ENCODE results near the gene AGPAT3.

Gene AGPAT3

GRCh38 chr21:43882952-43883545 lies 18.0 kb downstream of the AGPAT3 start:
- Histone ChIP-seq H3K4me1 (ENCODE audit: control insufficient read depth, insufficient read depth, low read length) (no peaks in the 10 kb centered on the region), H3K27ac (ENCODE audit: low read length) (no peak overlapping the region), H3K4me3 (ENCODE audit: low read length) (no peak overlapping the region), H3K9me3 (ENCODE audit: control insufficient read depth, insufficient read depth, low read length) (no peaks in the 10 kb centered on the region), H3K27me3 (ENCODE audit: control insufficient read depth, insufficient read depth, low read length) (no peaks in the 10 kb centered on the region), H3K36me3 (ENCODE audit: control insufficient read depth, insufficient read depth, low read length) (no peaks in the 10 kb centered on the region)
- WGBS (ENCODE audit: insufficient coverage, insufficient read length) = no CpG with 5 or more reads among the region's 11 CpGs
- no peak for DNase-seq (ENCODE audit: low read depth, low spot score)

- H3K4me1 ChIP-seq (ENCODE audit: control insufficient read depth, insufficient read depth, low read length) = no peaks in the 10 kb centered on the region
- no peak overlapping the region for H3K4me3 ChIP-seq (ENCODE audit: low read length)
- no peaks in the 10 kb centered on the region for H3K36me3 ChIP-seq (ENCODE audit: control insufficient read depth, insufficient read depth, low read length)
- no CpG with 5 or more reads among the region's 16 CpGs for WGBS (ENCODE audit: insufficient coverage, insufficient read length)
- H3K27ac ChIP-seq (ENCODE audit: low read length) = no peak overlapping the region
- DNase-seq (ENCODE audit: low read depth, low spot score) = no peak
- H3K9me3 ChIP-seq (ENCODE audit: control insufficient read depth, insufficient read depth, low read length) = no peaks in the 10 kb centered on the region
- H3K27me3 ChIP-seq (ENCODE audit: control insufficient read depth, insufficient read depth, low read length) = no peaks in the 10 kb centered on the region
Measured at GRCh38 chr21:43884012-43884860, 19.2 kb downstream of the AGPAT3 start.

DNA sequence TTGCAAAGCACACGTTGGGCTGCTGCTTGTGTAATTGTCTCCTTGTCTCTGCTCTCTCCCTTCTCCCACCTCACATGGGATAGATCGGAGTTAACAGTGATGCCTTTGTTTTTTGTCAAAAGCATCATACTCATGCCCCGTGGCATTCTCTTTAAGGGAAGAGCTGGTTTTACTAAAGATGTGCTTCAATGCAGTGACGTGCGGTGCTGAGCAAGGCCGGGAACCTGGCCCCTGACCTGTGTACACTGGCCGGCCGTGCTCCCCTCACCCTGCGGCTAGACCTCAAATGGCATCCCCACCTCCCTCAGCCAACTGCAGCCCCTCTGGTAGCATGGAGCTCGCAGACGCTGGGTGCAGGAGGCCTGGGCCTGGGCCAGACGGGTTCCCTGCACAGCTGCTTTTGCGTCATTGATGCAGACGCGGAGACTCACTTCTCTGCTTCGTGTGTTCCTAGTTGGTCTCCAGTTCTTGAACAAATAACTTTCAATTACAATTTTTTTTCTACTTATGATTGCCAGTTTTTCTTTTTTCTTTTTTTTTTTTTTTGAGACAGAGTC lies 19.9 kb downstream of the AGPAT3 start:
- DNase-seq (ENCODE audit: low read depth, low spot score) = no peak
- Histone ChIP-seq H3K4me1 (ENCODE audit: control insufficient read depth, insufficient read depth, low read length) (peaks cover 3% of the 10 kb centered on the region; the same call in 1 of the 2 replicates), H3K36me3 (ENCODE audit: control insufficient read depth, insufficient read depth, low read length) (no peaks in the 10 kb centered on the region), H3K9me3 (ENCODE audit: control insufficient read depth, insufficient read depth, low read length) (no peaks in the 10 kb centered on the region), H3K27me3 (ENCODE audit: control insufficient read depth, insufficient read depth, low read length) (no peaks in the 10 kb centered on the region), H3K4me3 (ENCODE audit: low read length) (no peak overlapping the region), H3K27ac (ENCODE audit: low read length) (no peak overlapping the region)
- no CpG with 5 or more reads among the region's 16 CpGs for WGBS (ENCODE audit: insufficient coverage, insufficient read length)

- Histone ChIP-seq H3K4me3 (ENCODE audit: low read length) (no peak overlapping the region), H3K27me3 (ENCODE audit: control insufficient read depth, insufficient read depth, low read length) (no peaks in the 10 kb centered on the region), H3K27ac (ENCODE audit: low read length) (no peak overlapping the region), H3K4me1 (ENCODE audit: control insufficient read depth, insufficient read depth, low read length) (peaks cover 4% of the 10 kb centered on the region; the same call in 1 of the 2 replicates), H3K9me3 (ENCODE audit: control insufficient read depth, insufficient read depth, low read length) (no peaks in the 10 kb centered on the region), H3K36me3 (ENCODE audit: control insufficient read depth, insufficient read depth, low read length) (no peaks in the 10 kb centered on the region)
- no CpG with 5 or more reads among the region's 14 CpGs for WGBS (ENCODE audit: insufficient coverage, insufficient read length)
- DNase-seq (ENCODE audit: low read depth, low spot score) = no peak
Measured at GRCh38 chr21:43885721-43886120, 20.7 kb downstream of the AGPAT3 start.

DNA sequence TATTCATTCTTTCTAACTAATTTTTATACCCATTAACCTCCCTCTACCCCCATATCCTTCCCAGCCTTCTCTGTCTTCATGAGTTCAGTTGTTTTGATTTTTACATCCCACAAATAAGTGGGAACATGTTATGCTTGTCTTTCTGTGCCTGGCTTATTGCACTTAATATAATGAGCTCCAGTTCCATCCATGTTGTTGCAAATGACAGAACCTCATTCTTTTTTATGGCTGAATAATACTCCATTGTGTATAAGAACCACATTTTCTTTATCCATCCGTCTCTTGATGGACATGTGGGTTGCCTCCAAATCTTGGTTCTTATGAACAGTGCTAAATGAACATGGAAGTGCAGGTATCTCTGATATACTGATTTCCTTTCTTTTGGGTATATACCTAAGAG lies 21.5 kb downstream of the AGPAT3 start:
- no peaks in the 10 kb centered on the region for H3K27me3 ChIP-seq (ENCODE audit: control insufficient read depth, insufficient read depth, low read length)
- no peak for DNase-seq (ENCODE audit: low read depth, low spot score)
- peaks cover 4% of the 10 kb centered on the region; the same call in 1 of the 2 replicates for H3K4me1 ChIP-seq (ENCODE audit: control insufficient read depth, insufficient read depth, low read length)
- H3K9me3 ChIP-seq (ENCODE audit: control insufficient read depth, insufficient read depth, low read length) = no peaks in the 10 kb centered on the region
- H3K4me3 ChIP-seq (ENCODE audit: low read length) = no peak overlapping the region
- H3K27ac ChIP-seq (ENCODE audit: low read length) = no peak overlapping the region
- WGBS (ENCODE audit: insufficient coverage, insufficient read length) = no CpG with 5 or more reads among the region's 1 CpG
- no peaks in the 10 kb centered on the region for H3K36me3 ChIP-seq (ENCODE audit: control insufficient read depth, insufficient read depth, low read length)

GRCh38 chr21:43889069-43889468 lies 24.0 kb downstream of the AGPAT3 start:
- Histone ChIP-seq H3K4me1 (ENCODE audit: control insufficient read depth, insufficient read depth, low read length) (peaks cover 4% of the 10 kb centered on the region; the same call in 1 of the 2 replicates), H3K4me3 (ENCODE audit: low read length) (no peak overlapping the region), H3K9me3 (ENCODE audit: control insufficient read depth, insufficient read depth, low read length) (no peaks in the 10 kb centered on the region), H3K36me3 (ENCODE audit: control insufficient read depth, insufficient read depth, low read length) (no peaks in the 10 kb centered on the region), H3K27me3 (ENCODE audit: control insufficient read depth, insufficient read depth, low read length) (no peaks in the 10 kb centered on the region), H3K27ac (ENCODE audit: low read length) (no peak overlapping the region)
- no peak for DNase-seq (ENCODE audit: low read depth, low spot score)
- no CpG with 5 or more reads among the region's 3 CpGs for WGBS (ENCODE audit: insufficient coverage, insufficient read length)

GRCh38 chr21:43890042-43890441 lies 25.0 kb downstream of the AGPAT3 start:
- H3K9me3 ChIP-seq (ENCODE audit: control insufficient read depth, insufficient read depth, low read length) = no peaks in the 10 kb centered on the region
- H3K4me1 ChIP-seq (ENCODE audit: control insufficient read depth, insufficient read depth, low read length) = peaks cover 4% of the 10 kb centered on the region; the same call in 1 of the 2 replicates
- no peak overlapping the region for H3K4me3 ChIP-seq (ENCODE audit: low read length)
- no peaks in the 10 kb centered on the region for H3K36me3 ChIP-seq (ENCODE audit: control insufficient read depth, insufficient read depth, low read length)
- H3K27me3 ChIP-seq (ENCODE audit: control insufficient read depth, insufficient read depth, low read length) = no peaks in the 10 kb centered on the region
- no CpG with 5 or more reads among the region's 9 CpGs for WGBS (ENCODE audit: insufficient coverage, insufficient read length)
- peak; percentile 20 for DNase-seq (ENCODE audit: low read depth, low spot score)
- H3K27ac ChIP-seq (ENCODE audit: low read length) = no peak overlapping the region

DNA sequence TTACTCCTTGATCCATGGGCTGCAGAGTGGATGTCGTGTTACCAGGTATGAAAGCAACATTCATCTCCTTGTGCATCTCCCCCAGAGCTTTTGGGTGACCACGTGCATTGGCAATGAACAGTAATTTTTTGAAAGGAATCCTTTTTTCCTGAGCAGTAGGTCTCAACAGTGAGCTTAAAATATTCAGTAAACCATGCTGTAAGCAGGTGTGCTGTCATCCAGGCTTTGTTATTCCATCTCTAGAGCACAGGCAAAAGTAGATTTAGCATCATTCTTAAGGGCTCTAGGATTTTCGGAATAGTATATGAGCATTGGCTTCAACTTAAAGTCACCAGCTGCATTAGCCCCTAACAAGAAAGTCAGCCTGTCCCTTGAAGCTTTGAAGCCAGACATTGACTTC lies 27.3 kb downstream of the AGPAT3 start:
- DNase-seq (ENCODE audit: low read depth, low spot score) = no peak
- Histone ChIP-seq H3K27ac (ENCODE audit: low read length) (no peak overlapping the region), H3K9me3 (ENCODE audit: control insufficient read depth, insufficient read depth, low read length) (no peaks in the 10 kb centered on the region), H3K36me3 (ENCODE audit: control insufficient read depth, insufficient read depth, low read length) (no peaks in the 10 kb centered on the region), H3K4me3 (ENCODE audit: low read length) (no peak overlapping the region), H3K27me3 (ENCODE audit: control insufficient read depth, insufficient read depth, low read length) (no peaks in the 10 kb centered on the region), H3K4me1 (ENCODE audit: control insufficient read depth, insufficient read depth, low read length) (peaks cover 4% of the 10 kb centered on the region; the same call in 1 of the 2 replicates)
- WGBS (ENCODE audit: insufficient coverage, insufficient read length) = no CpG with 5 or more reads among the region's 3 CpGs

GRCh38 chr21:43892984-43893535 lies 28.0 kb downstream of the AGPAT3 start:
- Histone ChIP-seq H3K4me1 (ENCODE audit: control insufficient read depth, insufficient read depth, low read length) (peaks cover 4% of the 10 kb centered on the region; the same call in 1 of the 2 replicates), H3K27ac (ENCODE audit: low read length) (no peak overlapping the region), H3K4me3 (ENCODE audit: low read length) (no peak overlapping the region), H3K9me3 (ENCODE audit: control insufficient read depth, insufficient read depth, low read length) (no peaks in the 10 kb centered on the region), H3K27me3 (ENCODE audit: control insufficient read depth, insufficient read depth, low read length) (no peaks in the 10 kb centered on the region), H3K36me3 (ENCODE audit: control insufficient read depth, insufficient read depth, low read length) (no peaks in the 10 kb centered on the region)
- DNase-seq (ENCODE audit: low read depth, low spot score) = no peak
- no CpG with 5 or more reads among the region's 5 CpGs for WGBS (ENCODE audit: insufficient coverage, insufficient read length)

GRCh38 chr21:43893536-43894205 lies 28.6 kb downstream of the AGPAT3 start:
- Histone ChIP-seq H3K4me3 (ENCODE audit: low read length) (no peak overlapping the region), H3K36me3 (ENCODE audit: control insufficient read depth, insufficient read depth, low read length) (no peaks in the 10 kb centered on the region), H3K27ac (ENCODE audit: low read length) (no peak overlapping the region), H3K27me3 (ENCODE audit: control insufficient read depth, insufficient read depth, low read length) (no peaks in the 10 kb centered on the region), H3K9me3 (ENCODE audit: control insufficient read depth, insufficient read depth, low read length) (no peaks in the 10 kb centered on the region), H3K4me1 (ENCODE audit: control insufficient read depth, insufficient read depth, low read length) (peaks cover 4% of the 10 kb centered on the region; the same call in 1 of the 2 replicates)
- no CpG with 5 or more reads among the region's 19 CpGs for WGBS (ENCODE audit: insufficient coverage, insufficient read length)
- no peak for DNase-seq (ENCODE audit: low read depth, low spot score)
